CD4-positive, alpha-beta T cell treated with Interleukin-6 for 4 hours (primary cell): Measurements from ENCODE around the gene CRHR1.

Source experiments
- DNase-seq: peaks from one replicate; pipeline ENCODE4 v3.0.0-alpha.2; 2020; ENCODE audit warnings: mixed read lengths

Gene CRHR1

GRCh38 chr17:45790296-45790922, 6.3 kb downstream of the CRHR1 start:
- DNase-seq, result no peak

- DNase-seq, result no peak
Measured at GRCh38 chr17:45791041-45791582, 7.0 kb downstream of the CRHR1 start.

- no peak for DNase-seq
Measured at GRCh38 chr17:45791935-45792334, 7.8 kb downstream of the CRHR1 start.

GRCh38 chr17:45792437-45792836, 8.3 kb downstream of the CRHR1 start:
- DNase-seq, result no peak

- no peak for DNase-seq
Measured at GRCh38 chr17:45792995-45793755, 9.1 kb downstream of the CRHR1 start.

GRCh38 chr17:45793999-45794540, 9.9 kb downstream of the CRHR1 start:
- DNase-seq, result no peak

- DNase-seq, result no peak
Measured at GRCh38 chr17:45794840-45795239, 10.7 kb downstream of the CRHR1 start.

GRCh38 chr17:45800816-45801215, 16.7 kb downstream of the CRHR1 start:
- DNase-seq, result no peak

GRCh38 chr17:45801421-45801820, 17.3 kb downstream of the CRHR1 start:
- no peak for DNase-seq

GRCh38 chr17:45808845-45809244, 24.7 kb downstream of the CRHR1 start:
- no peak for DNase-seq

- no peak for DNase-seq
Measured at GRCh38 chr17:45809499-45809898, 25.4 kb downstream of the CRHR1 start.

GRCh38 chr17:45812102-45812501, 28.0 kb downstream of the CRHR1 start:
- no peak for DNase-seq

- no peak for DNase-seq
Measured at GRCh38 chr17:45813048-45813725, 29.1 kb downstream of the CRHR1 start.

- no peak for DNase-seq
Measured at GRCh38 chr17:45814622-45815606, 30.8 kb downstream of the CRHR1 start.

GRCh38 chr17:45815752-45816151, 31.6 kb downstream of the CRHR1 start:
- DNase-seq, result no peak

GRCh38 chr17:45818041-45818440, 33.9 kb downstream of the CRHR1 start:
- no peak for DNase-seq

- DNase-seq, result no peak
Measured at GRCh38 chr17:45818699-45819098, 34.6 kb downstream of the CRHR1 start.

GRCh38 chr17:45819632-45820031, 35.5 kb downstream of the CRHR1 start:
- no peak for DNase-seq

- no peak for DNase-seq
Measured at GRCh38 chr17:45820052-45820780, 36.1 kb downstream of the CRHR1 start.

GRCh38 chr17:45821147-45821546, 37.0 kb downstream of the CRHR1 start:
- DNase-seq, result no peak

GRCh38 chr17:45823598-45823997, 39.5 kb downstream of the CRHR1 start:
- DNase-seq, result peak; percentile 43
